HG02678 (cell line): ENCODE data around the gene TRMT2B.
A peak's percentile ranks its signal among the peaks of the same experiment; 100 is the strongest.
"Not testable (repeated sequence)": the region's sequence is repeated elsewhere in the genome, so short reads cannot be mapped to it uniquely, and the experiment has no call there.

ENCODE experiments used
- ATAC-seq: cut with Tn5 transposase; IDR thresholded peaks from one replicate; pipeline ENCODE4 v1.9.1; 2021; ENCODE audit warnings: mild to moderate bottlenecking, moderate library complexity; ENCODE audit not compliant: unreplicated experiment

The TRMT2B gene

DNA sequence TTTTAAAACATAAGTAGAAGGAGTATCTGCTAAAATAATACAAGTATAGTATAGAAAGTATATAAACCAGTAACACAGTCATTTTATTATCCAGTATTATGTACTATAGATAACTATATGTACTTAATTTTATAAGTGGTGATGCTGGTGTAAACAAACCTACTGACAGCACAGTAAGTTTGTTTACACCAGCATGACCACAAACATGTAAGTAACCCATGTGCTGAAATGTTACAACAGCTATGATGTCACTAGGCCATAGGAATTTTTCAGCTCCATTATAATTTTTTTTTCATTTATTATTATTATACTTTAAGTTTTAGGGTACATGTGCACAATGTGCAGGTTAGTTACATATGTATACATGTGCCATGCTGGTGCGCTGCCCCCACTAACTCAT, 39.9 kb downstream of the TRMT2B start:
- ATAC-seq, result not testable (repeated sequence)

GRCh38 chrX:101009090-101009489, 42.8 kb downstream of the TRMT2B start:
- no peak for ATAC-seq

GRCh38 chrX:100999451-100999850, 52.5 kb downstream of the TRMT2B start:
- no peak for ATAC-seq

GRCh38 chrX:100995469-100995868, 56.4 kb downstream of the TRMT2B start:
- no peak for ATAC-seq

- peak; percentile 54 for ATAC-seq
These were observed 57.3 kb downstream of the TRMT2B start for GRCh38 chrX:100994352-100995281.

GRCh38 chrX:100990139-100990538, 61.8 kb downstream of the TRMT2B start:
- ATAC-seq, result no peak

DNA sequence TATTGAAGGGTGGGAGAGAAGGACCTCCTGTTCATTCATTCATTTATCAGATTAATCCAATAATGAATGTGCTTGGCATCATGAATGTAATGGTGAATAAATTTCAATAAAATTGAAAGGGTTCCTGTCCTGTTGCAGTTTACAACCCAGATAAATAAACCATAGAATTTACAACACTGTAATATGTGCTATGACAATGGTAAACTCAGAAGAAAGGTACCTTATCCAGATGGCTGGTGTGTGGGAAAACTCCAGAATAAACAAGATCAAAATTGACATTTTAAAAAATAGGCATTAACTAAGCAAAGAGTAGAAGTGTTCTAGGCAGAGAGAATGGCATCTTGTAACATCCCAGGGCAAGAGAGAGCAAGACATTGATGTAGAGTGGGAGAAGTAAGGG, 67.1 kb downstream of the TRMT2B start:
- no peak for ATAC-seq

DNA sequence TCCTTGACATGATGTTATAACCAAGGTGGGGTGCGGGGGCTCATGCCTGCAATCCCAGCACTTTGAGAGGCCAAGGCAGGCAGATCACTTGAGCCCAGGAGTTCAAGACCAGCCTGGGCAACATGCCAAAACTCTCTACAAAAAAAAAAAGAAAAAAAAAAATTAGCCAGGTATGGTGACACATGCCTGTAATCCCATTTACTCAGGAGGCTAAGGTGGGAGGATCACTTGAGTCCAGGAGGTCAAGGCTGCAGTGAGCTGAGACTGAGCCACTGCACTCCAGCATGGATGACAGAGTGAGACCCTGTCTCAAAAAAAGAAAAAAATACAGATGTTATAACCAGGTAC, 70.4 kb downstream of the TRMT2B start:
- not testable (repeated sequence) for ATAC-seq

- ATAC-seq, result no peak
These were observed 71.1 kb downstream of the TRMT2B start for GRCh38 chrX:100980608-100981497.

GRCh38 chrX:100979881-100980607, 71.9 kb downstream of the TRMT2B start:
- ATAC-seq, result no peak

DNA sequence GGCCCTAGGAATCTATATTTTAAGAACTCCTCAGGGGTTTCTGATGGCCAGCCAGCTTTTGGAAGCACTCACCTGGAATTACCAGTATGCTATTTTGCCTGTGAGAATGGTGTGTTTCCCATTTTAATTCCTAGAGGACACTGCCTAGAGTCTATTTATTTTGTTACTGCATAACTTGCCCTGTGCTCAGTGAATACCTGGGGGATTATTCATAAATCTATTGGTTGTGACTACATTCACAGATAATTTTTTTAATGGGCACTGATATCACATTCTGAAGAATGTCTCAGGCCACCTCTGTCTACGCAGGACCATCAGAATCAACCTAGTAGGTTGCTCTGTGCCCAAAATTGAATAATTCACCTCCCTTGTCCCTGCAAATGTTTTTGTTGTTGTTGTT, 75.7 kb downstream of the TRMT2B start:
- no peak for ATAC-seq

DNA sequence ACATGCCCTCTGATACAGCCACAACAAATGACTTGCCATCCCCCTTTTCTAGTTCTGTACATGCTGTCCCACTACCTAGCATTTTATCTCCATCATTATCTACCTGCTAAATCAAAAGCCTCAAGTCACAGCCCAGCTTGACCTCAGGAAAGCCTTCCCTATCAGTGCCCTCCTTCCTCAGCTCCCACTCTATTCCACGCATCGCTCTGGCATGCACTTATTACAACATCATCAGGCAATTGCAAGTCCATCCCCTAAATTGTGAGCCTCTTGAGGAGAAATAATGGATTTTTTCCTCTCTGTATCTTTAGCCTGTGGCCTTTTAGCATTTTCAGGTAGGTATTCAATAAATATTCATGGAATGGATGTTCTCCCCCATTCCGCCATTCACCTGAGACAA, 76.7 kb downstream of the TRMT2B start:
- no peak for ATAC-seq

GRCh38 chrX:100973411-100973810, 78.5 kb downstream of the TRMT2B start:
- no peak for ATAC-seq

DNA sequence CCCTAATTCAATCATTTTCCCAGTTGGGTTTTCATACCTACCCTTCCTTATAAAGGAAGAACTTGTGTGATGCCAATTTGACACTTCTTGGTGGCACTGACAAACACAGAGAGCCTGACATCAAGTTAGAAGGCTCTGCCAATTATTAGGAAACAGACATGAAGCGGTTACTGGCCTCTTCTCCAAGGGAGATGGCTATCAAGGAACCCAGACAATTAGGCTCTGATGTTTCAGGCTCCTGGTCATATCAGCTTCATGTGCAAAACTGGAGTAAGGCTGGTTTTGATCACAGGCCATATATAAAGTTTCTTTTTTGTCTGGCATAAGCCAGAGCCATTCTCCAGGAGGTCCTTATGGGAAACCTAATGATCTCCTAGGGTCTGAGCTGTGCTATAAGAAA, 82.0 kb downstream of the TRMT2B start:
- ATAC-seq, result no peak

GRCh38 chrX:100969408-100969807, 82.5 kb downstream of the TRMT2B start, which contains the start of gene ARL13A:
Gene ARL13A, plus strand, starts transcription at chrX:100969708. Its CDS starts 3,982 bp downstream, at chrX:100973690.
- no peak for ATAC-seq

GRCh38 chrX:100964362-100964761, 87.5 kb downstream of the TRMT2B start:
- ATAC-seq, result no peak

DNA sequence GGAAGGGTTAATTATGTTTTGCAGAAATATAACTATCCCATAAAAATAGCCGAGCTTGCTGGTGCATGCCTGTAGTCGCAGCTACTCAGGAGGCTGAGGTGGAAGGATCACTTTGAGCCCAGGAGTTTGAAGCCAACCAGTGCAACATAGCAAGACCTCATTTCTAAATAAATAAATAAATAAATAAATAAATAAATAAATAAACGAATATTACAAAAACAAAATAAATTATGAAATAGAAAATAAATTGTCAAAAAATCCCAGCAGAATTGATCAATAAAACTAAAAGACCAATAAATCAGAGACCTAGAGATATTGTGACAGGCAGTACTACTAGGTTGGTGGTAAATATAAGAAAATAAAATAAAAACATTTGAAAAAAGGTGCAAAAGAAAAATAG, 89.1 kb downstream of the TRMT2B start:
- ATAC-seq, result no peak
